Gastroesophageal sphincter (tissue), 4 donors: ENCODE data around the gene TRERF1. TPM values are rescaled to one million over a fixed set of nuclear protein-coding genes. Genes with fewer than 3 reads are reported as not detected.

Experiments
- ATAC-seq: fragments of 150-250 bp; one replicate; pipeline ENCODE4 v1.9.1; 2016; ENCODE audit warnings: mild to moderate bottlenecking, moderate library complexity
- H3K27ac ChIP-seq, 4 donors: fragments of 200-600 bp; sonication (generic) in 3 of 4; 1 replicate in 3 of 4; 2 replicates in 1 of 4; pipeline ENCODE4 v1.5.1; 2016 to 2019
- H3K27me3 ChIP-seq: fragments of 200-600 bp; sonication (generic); one replicate; pipeline ENCODE4 v1.5.1; 2019
- H3K36me3 ChIP-seq, 2 donors: fragments of 200-600 bp; sonication (generic); one replicate each; pipeline ENCODE4 v1.5.1; 2019; ENCODE audit warnings: control low read depth in 1 of 2
- H3K4me1 ChIP-seq, 3 donors: fragments of 200-600 bp; sonication (generic); 1 replicate in 2 of 3; 2 replicates in 1 of 3; pipeline ENCODE4 v1.5.1; 2016 to 2019; ENCODE audit warnings: control low read depth in 2 of 3
- H3K4me3 ChIP-seq, 2 donors: fragments of 200-600 bp; sonication (generic); one replicate each; pipeline ENCODE4 v1.5.1; 2019; ENCODE audit warnings: mild to moderate bottlenecking in 1 of 2, moderate library complexity in 1 of 2
- H3K9me3 ChIP-seq, 3 donors: fragments of 200-600 bp; sonication (generic); one replicate each; pipeline ENCODE4 v1.5.1; 2017 to 2019; ENCODE audit warnings: control low read depth in 2 of 3
- CTCF ChIP-seq, 4 experiments: fragments of 200-600 bp in 2 of 4; fragments of 450-650 bp in 2 of 4; sonication (generic) in 1 of 4; IDR thresholded peaks; one replicate each; pipeline ENCODE4 v1.5.1; 2017 to 2019; ENCODE audit warnings: antibody characterized with exemption in 4 of 4, mild to moderate bottlenecking in 2 of 4, moderate library complexity in 2 of 4
- EP300 ChIP-seq: sonication (generic); formaldehyde crosslinking; IDR thresholded peaks from one replicate; pipeline ENCODE4 v1.6.1; 2017; ENCODE audit warnings: antibody characterized with exemption, mild to moderate bottlenecking
- POLR2A ChIP-seq, 2 donors: fragments of 450-650 bp; IDR thresholded peaks; one replicate each; pipeline ENCODE4 v1.6.1; 2017; ENCODE audit warnings: antibody characterized with exemption in 2 of 2, mild to moderate bottlenecking in 2 of 2, moderate library complexity in 1 of 2
- POLR2AphosphoS5 ChIP-seq: sonication (generic); formaldehyde crosslinking; IDR thresholded peaks from one replicate; pipeline ENCODE4 v1.6.1; 2017; ENCODE audit warnings: antibody characterized with exemption
- WGBS, 2 donors: methylation state at CpG; one replicate each; pipeline ENCODE4 v1.1.5; 2018; ENCODE audit warnings: low coverage in 1 of 2; 5-methylcytosine and 5-hydroxymethylcytosine counted together
- total RNA-seq, 4 donors: library from RNA; depleted of rRNA; stranded (reverse); fragments of >200 nt; gene quantifications; one replicate each; pipeline ENCODE4 v1.1.0, GENCODE V29; 2016

TRERF1 gene
- 1 to 10 TPM; 3.2 to 7.4 (median 5.4) TPM for total RNA-seq

- no peaks in the 10 kb centered on the region for H3K9me3 ChIP-seq
- peak within 1 kb of the TSS; percentile 56 to 91 for H3K4me3 ChIP-seq
- H3K27me3 ChIP-seq: no peaks in the 10 kb centered on the region
- H3K27ac ChIP-seq: peak within 1 kb of the TSS; percentile 56 to 95 (median 89)
- TF ChIP-seq POLR2AphosphoS5 (no peak), EP300 (no peak), POLR2A (IDR thresholded peaks at IDR 0.05) (no peak), CTCF (IDR thresholded peaks at IDR 0.05) (no peak)
- H3K4me1 ChIP-seq: peaks cover 0 to 53% (median 5%) of the 10 kb centered on the region in 3 donors
- peak; percentile 24 for ATAC-seq
- H3K36me3 ChIP-seq: no peaks in the 10 kb centered on the region
- 0% methylated on average over 27 to 29 of the region's 36 CpGs for WGBS, 2 donors
Measured at GRCh38 chr6:42451333-42452170, at the start of gene TRERF1. TRERF1 (minus strand) TSS chr6:42451926; CDS start chr6:42269590, 182,336 bp downstream.

GRCh38 chr6:42498473-42499128 is 46.9 kb upstream of the TRERF1 start:
- no peak for TF ChIP-seq POLR2A (IDR thresholded peaks at IDR 0.05)
- H3K36me3 ChIP-seq: no peaks in the 10 kb centered on the region
- H3K27ac ChIP-seq: no peak overlapping the region
- no peak overlapping the region for H3K4me3 ChIP-seq
- 69 to 82% methylated on average over 4 to 5 of the region's 7 CpGs for WGBS, 2 donors
- H3K4me1 ChIP-seq: no peaks in the 10 kb centered on the region
- no peak for ATAC-seq
- H3K27me3 ChIP-seq: no peaks in the 10 kb centered on the region
- H3K9me3 ChIP-seq: peaks cover 0 to 5% (median 0%) of the 10 kb centered on the region in 3 donors

- TF ChIP-seq EP300 (no peak), CTCF (IDR thresholded peaks at IDR 0.05) (no peak), POLR2AphosphoS5 (no peak), POLR2A (IDR thresholded peaks at IDR 0.05) (no peak)
- Histone ChIP-seq H3K4me3 (no peak overlapping the region), H3K27ac (no peak overlapping the region), H3K27me3 (no peaks in the 10 kb centered on the region), H3K4me1 (no peaks in the 10 kb centered on the region), H3K36me3 (no peaks in the 10 kb centered on the region), H3K9me3 (peaks cover 0 to 5% (median 0%) of the 10 kb centered on the region in 3 donors)
- WGBS, 2 donors: 90 to 91% methylated on average over 12 to 14 of the region's 14 CpGs
- ATAC-seq: no peak
Measured at GRCh38 chr6:42493914-42494539, 42.3 kb upstream of the TRERF1 start.

GRCh38 chr6:42488129-42488528 is 36.4 kb upstream of the TRERF1 start:
- Histone ChIP-seq H3K27ac (no peak overlapping the region), H3K4me1 (peaks cover 0 to under 1% (median 0%) of the 10 kb centered on the region in 3 donors), H3K27me3 (no peaks in the 10 kb centered on the region), H3K4me3 (no peak overlapping the region), H3K36me3 (no peaks in the 10 kb centered on the region), H3K9me3 (no peaks in the 10 kb centered on the region)
- 75 to 84% methylated on average over 2 of the region's 2 CpGs for whole genome bisulfite sequencing, 2 donors
- TF ChIP-seq POLR2A (IDR thresholded peaks at IDR 0.05) (no peak), CTCF (IDR thresholded peaks at IDR 0.05) (no peak), EP300 (no peak), POLR2AphosphoS5 (no peak)
- ATAC-seq: no peak

- H3K4me1 ChIP-seq: peaks cover 0 to 22% (median 7%) of the 10 kb centered on the region in 3 donors
- ATAC-seq: no peak
- 71 to 100% methylated on average over 1 of the region's 1 CpG for WGBS, 2 donors
- no peak overlapping the region for H3K4me3 ChIP-seq
- H3K9me3 ChIP-seq: no peaks in the 10 kb centered on the region
- H3K36me3 ChIP-seq: no peaks in the 10 kb centered on the region
- no peak overlapping the region for H3K27ac ChIP-seq
- TF ChIP-seq POLR2A (IDR thresholded peaks at IDR 0.05): no peak
- TF ChIP-seq POLR2AphosphoS5: no peak
- no peak for TF ChIP-seq EP300
- no peak for TF ChIP-seq CTCF (IDR thresholded peaks at IDR 0.05)
- H3K27me3 ChIP-seq: no peaks in the 10 kb centered on the region
Measured at GRCh38 chr6:42484261-42484660, 32.5 kb upstream of the TRERF1 start.
